HepG2 (cell line): Measurements from ENCODE around the gene XPO5. TPM values are rescaled to one million over a fixed set of nuclear protein-coding genes. Genes with fewer than 3 reads are reported as not detected.

Source experiments
- ARHGAP35 ChIP-seq: sonication (generic); formaldehyde crosslinking; IDR thresholded peaks from 2 replicates; pipeline ENCODE4 v1.9.0; 2022; ENCODE audit warnings: mild to moderate bottlenecking, inconsistent platforms, moderate library complexity, missing genetic modification reagents, borderline replicate concordance
- BORCS8-MEF2B ChIP-seq: sonication (generic); formaldehyde crosslinking; IDR thresholded peaks from 2 replicates; pipeline ENCODE4 v1.8.0; 2022; ENCODE audit warnings: mild to moderate bottlenecking, missing genetic modification reagents
- E2F2 ChIP-seq: sonication (generic); formaldehyde crosslinking; IDR thresholded peaks from 2 replicates; pipeline ENCODE4 v1.4.0; 2020; ENCODE audit warnings: missing genetic modification reagents, borderline replicate concordance
- NR0B2 ChIP-seq: sonication (generic); formaldehyde crosslinking; IDR thresholded peaks from 2 replicates; pipeline ENCODE4 v1.4.0; 2020; ENCODE audit warnings: mild to moderate bottlenecking, missing genetic modification reagents
- PHF21A ChIP-seq: sonication (generic); formaldehyde crosslinking; IDR thresholded peaks from 2 replicates; pipeline ENCODE4 v1.5.0; 2020; ENCODE audit warnings: mild to moderate bottlenecking, missing genetic modification reagents
- RNF219 ChIP-seq: sonication (generic); formaldehyde crosslinking; IDR thresholded peaks from 2 replicates; pipeline ENCODE4 v1.5.0; 2020; ENCODE audit warnings: mild to moderate bottlenecking, missing genetic modification reagents
- SP4 ChIP-seq: sonication (generic); formaldehyde crosslinking; IDR thresholded peaks from 2 replicates; pipeline ENCODE4 v1.8.1; 2023; ENCODE audit warnings: mild to moderate bottlenecking, missing genetic modification reagents
- TFDP1 ChIP-seq: IDR thresholded peaks from 2 replicates; pipeline ENCODE4 v1.6.1; 2016; ENCODE audit warnings: missing compliant biosample characterization, missing genetic modification reagents, borderline replicate concordance
- ZNF317 ChIP-seq: sonication (generic); formaldehyde crosslinking; IDR thresholded peaks from 2 replicates; pipeline ENCODE4 v1.5.0; 2020; ENCODE audit warnings: mild to moderate bottlenecking, missing genetic modification reagents
- ZNF883 ChIP-seq: sonication (generic); formaldehyde crosslinking; IDR thresholded peaks from 2 replicates; pipeline ENCODE4 v1.5.1; 2020; ENCODE audit warnings: mild to moderate bottlenecking, missing genetic modification reagents; ENCODE audit errors: not compliant biosample characterization
- ZSCAN9 ChIP-seq: IDR thresholded peaks from 2 replicates; pipeline ENCODE4 v1.6.1; 2016; ENCODE audit warnings: borderline replicate concordance
- polyA plus RNA-seq, 8 experiments: library from polyadenylated mRNA; depleted of rRNA in 3 of 8; stranded (reverse) in 7 of 8; unstranded in 1 of 8; fragments of >200 nt; fragmentation: Illumina TruSeq in 4 of 8; extraction: Trizol in 4 of 8; gene quantifications; 2 replicates each; pipeline versions ENCODE4 v1.2.1 to v1.2.3, GENCODE V29; 2011 to 2016; ENCODE audit warnings: low read depth in 4 of 8, missing spikeins in 1 of 8, mixed read lengths in 1 of 8; ENCODE audit not compliant: insufficient read depth in 1 of 8
- total RNA-seq, 5 experiments: library from RNA; depleted of rRNA; stranded (reverse); fragments of >200 nt; fragmentation: Illumina TruSeq; extraction: Trizol; gene quantifications; 2 replicates each; pipeline ENCODE4 v1.2.3, GENCODE V29; 2016; ENCODE audit warnings: low read depth in 1 of 5
- TF ChIP-seq, protein P1 (sequence below): sonication (generic); formaldehyde crosslinking; IDR thresholded peaks from 2 replicates; pipeline ENCODE4 v1.5.0; 2020; ENCODE audit warnings: mild to moderate bottlenecking, missing genetic modification reagents

The XPO5 gene
- total and polyA plus RNA-seq, 2 of the 13 experiments (the other 11 are each of a cell fraction or from before 2014, with no cell fraction given): 52.2 to 68.0 TPM

DNA sequence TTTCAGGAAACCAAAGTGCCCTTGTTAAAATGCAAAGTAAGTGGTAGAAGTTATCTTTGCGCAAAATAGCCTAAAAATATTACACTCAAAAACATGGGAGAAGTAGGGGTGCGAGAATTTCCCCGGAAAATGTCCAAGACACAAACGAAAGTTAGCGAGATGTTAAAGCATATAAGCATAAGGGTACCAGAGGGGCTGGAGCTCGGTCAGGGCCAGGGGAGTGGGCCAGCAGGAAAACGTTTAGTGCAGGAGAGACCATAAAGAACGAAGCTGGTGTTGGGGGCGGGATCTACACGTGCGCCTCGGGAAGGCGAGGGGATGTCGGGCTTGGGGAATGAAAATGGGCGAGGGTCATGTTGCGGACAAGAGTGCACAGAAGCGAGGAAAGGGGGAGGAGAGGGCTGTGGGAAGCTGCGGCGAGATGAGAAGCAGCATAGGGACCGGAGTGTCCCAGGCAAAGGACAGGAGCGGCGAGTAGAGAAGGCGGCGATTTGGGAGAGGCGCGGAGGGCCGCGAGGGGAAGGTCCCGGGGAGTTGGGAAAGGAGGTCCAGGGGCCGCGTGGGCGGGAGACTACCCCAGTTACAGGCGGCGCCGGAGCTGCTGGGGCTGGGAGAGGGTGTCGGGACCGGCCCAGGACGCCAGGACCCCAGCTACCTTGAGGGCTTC lies 600 bp downstream of the XPO5 start (continued):
- TF ChIP-seq RNF219 (no peak), BORCS8-MEF2B (CRISPR knock-in tag) (0 out of 2 replicates have a peak, but pooled peaks have one; percentile 59), SP4 (CRISPR knock-in tag) (no peak), PHF21A (CRISPR knock-in tag) (0 out of 2 replicates have a peak, but pooled peaks have one; percentile 37), ZNF317 (CRISPR knock-in tag) (0 out of 2 replicates have a peak, but pooled peaks have one; percentile 34), TFDP1 (CRISPR knock-in tag) (peak; percentile 44; the same call in 1 of the 2 replicates), NR0B2 (no peak), ARHGAP35 (CRISPR knock-in tag) (0 out of 2 replicates have a peak, but pooled peaks have one; percentile 9), ZSCAN9 (CRISPR knock-in tag) (0 out of 2 replicates have a peak, but pooled peaks have one; percentile 30), E2F2 (0 out of 2 replicates have a peak, but pooled peaks have one; percentile 40), ZNF883 (CRISPR knock-in tag) (no peak)
- TF ChIP-seq, protein P1, sequence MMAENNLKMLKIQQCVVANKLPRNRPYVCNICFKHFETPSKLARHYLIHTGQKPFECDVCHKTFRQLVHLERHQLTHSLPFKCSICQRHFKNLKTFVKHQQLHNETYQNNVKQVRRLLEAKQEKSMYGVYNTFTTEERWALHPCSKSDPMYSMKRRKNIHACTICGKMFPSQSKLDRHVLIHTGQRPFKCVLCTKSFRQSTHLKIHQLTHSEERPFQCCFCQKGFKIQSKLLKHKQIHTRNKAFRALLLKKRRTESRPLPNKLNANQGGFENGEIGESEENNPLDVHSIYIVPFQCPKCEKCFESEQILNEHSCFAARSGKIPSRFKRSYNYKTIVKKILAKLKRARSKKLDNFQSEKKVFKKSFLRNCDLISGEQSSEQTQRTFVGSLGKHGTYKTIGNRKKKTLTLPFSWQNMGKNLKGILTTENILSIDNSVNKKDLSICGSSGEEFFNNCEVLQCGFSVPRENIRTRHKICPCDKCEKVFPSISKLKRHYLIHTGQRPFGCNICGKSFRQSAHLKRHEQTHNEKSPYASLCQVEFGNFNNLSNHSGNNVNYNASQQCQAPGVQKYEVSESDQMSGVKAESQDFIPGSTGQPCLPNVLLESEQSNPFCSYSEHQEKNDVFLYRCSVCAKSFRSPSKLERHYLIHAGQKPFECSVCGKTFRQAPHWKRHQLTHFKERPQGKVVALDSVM: no peak
